Liver (tissue), 9 donors: ENCODE measurements around the gene STN1. TPM values are rescaled to one million over a fixed set of nuclear protein-coding genes. Genes with fewer than 3 reads are reported as not detected.

ENCODE experiments used
- DNase-seq: peaks from one replicate; pipeline ENCODE4 v3.0.0-alpha.2; 2017; ENCODE audit warnings: low spot score
- H3K27ac ChIP-seq, 2 donors: one replicate each; pipeline ENCODE4 v1.7.0; 2013; ENCODE audit warnings: inconsistent platforms in 2 of 2, low read length in 2 of 2, control low read depth in 1 of 2, low read depth in 1 of 2, mild to moderate bottlenecking in 1 of 2
- H3K27me3 ChIP-seq, 4 donors: one replicate each; pipeline versions ENCODE4 v1.6.1 to v1.7.0; 2013; ENCODE audit warnings: low read length in 3 of 4, inconsistent platforms in 1 of 4, mild to moderate bottlenecking in 1 of 4, moderate library complexity in 1 of 4; ENCODE audit not compliant: control insufficient read depth in 4 of 4, insufficient read depth in 4 of 4
- H3K36me3 ChIP-seq, 4 donors: one replicate each; pipeline versions ENCODE4 v1.6.1 to v1.7.0; 2013; ENCODE audit warnings: low read length in 3 of 4, mild to moderate bottlenecking in 3 of 4, low read depth in 1 of 4, moderate library complexity in 1 of 4; ENCODE audit not compliant: control insufficient read depth in 4 of 4, insufficient read depth in 3 of 4
- H3K4me1 ChIP-seq, 4 donors: one replicate each; pipeline versions ENCODE4 v1.6.1 to v1.7.0; 2013; ENCODE audit warnings: low read length in 3 of 4, mild to moderate bottlenecking in 3 of 4, moderate library complexity in 1 of 4; ENCODE audit not compliant: control insufficient read depth in 4 of 4, insufficient read depth in 4 of 4
- H3K4me3 ChIP-seq, 3 donors: one replicate each; pipeline versions ENCODE4 v1.6.1 to v1.7.0; 2013; ENCODE audit warnings: low read length in 3 of 3, control low read depth in 1 of 3, low read depth in 1 of 3, mild to moderate bottlenecking in 1 of 3
- H3K9ac ChIP-seq, 2 donors: one replicate each; pipeline ENCODE4 v1.7.0; 2013; ENCODE audit warnings: low read length in 2 of 2, mild to moderate bottlenecking in 2 of 2, moderate library complexity in 2 of 2, control low read depth in 1 of 2, low read depth in 1 of 2
- H3K9me3 ChIP-seq, 4 donors: one replicate each; pipeline versions ENCODE4 v1.6.1 to v1.7.0; 2013; ENCODE audit warnings: low read length in 3 of 4; ENCODE audit not compliant: control insufficient read depth in 4 of 4
- ATF3 ChIP-seq: IDR thresholded peaks from 2 replicates; pipeline ENCODE4 v1.6.1; 2016; ENCODE audit warnings: antibody characterized with exemption
- CTCF ChIP-seq: fragments of 150-350 bp; IDR thresholded peaks from 2 replicates; pipeline ENCODE4 v1.5.1; 2017; ENCODE audit warnings: improper control_type of control experiment, low read depth, low read length; ENCODE audit not compliant: missing input control
- EGR1 ChIP-seq, 2 donors: IDR thresholded peaks; 2 replicates each; pipeline ENCODE4 v1.6.1; 2016 to 2018; ENCODE audit warnings: antibody characterized with exemption in 2 of 2, low read depth in 2 of 2
- FOXA1 ChIP-seq: IDR thresholded peaks from 2 replicates; pipeline ENCODE4 v1.6.1; 2016; ENCODE audit warnings: antibody characterized with exemption
- FOXA2 ChIP-seq: IDR thresholded peaks from 2 replicates; pipeline ENCODE4 v1.6.1; 2016; ENCODE audit warnings: antibody characterized with exemption
- HNF4A ChIP-seq, 2 donors: conservative IDR thresholded peaks; 2 replicates each; pipeline ENCODE4 v1.6.1; 2016; ENCODE audit warnings: antibody characterized with exemption in 2 of 2, mild to moderate bottlenecking in 2 of 2
- HNF4G ChIP-seq: IDR thresholded peaks from 2 replicates; pipeline ENCODE4 v1.6.1; 2016; ENCODE audit warnings: antibody characterized with exemption
- NR2F2 ChIP-seq: IDR thresholded peaks from 2 replicates; pipeline ENCODE4 v1.6.1; 2016; ENCODE audit warnings: antibody characterized with exemption
- RAD21 ChIP-seq, 2 donors: IDR thresholded peaks; 2 replicates each; pipeline ENCODE4 v1.6.1; 2016; ENCODE audit warnings: antibody characterized with exemption in 2 of 2, mild to moderate bottlenecking in 2 of 2
- REST ChIP-seq: IDR thresholded peaks from 2 replicates; pipeline ENCODE4 v1.6.1; 2016; ENCODE audit warnings: antibody characterized with exemption, mild to moderate bottlenecking
- RXRA ChIP-seq, 2 donors: IDR thresholded peaks; 2 replicates each; pipeline ENCODE4 v1.6.1; 2017 to 2018; ENCODE audit warnings: antibody characterized with exemption in 2 of 2, mild to moderate bottlenecking in 1 of 2
- SP1 ChIP-seq: IDR thresholded peaks from 2 replicates; pipeline ENCODE4 v1.6.1; 2018; ENCODE audit warnings: antibody characterized with exemption, mild to moderate bottlenecking
- TAF1 ChIP-seq: conservative IDR thresholded peaks from 2 replicates; pipeline ENCODE4 v1.6.1; 2016; ENCODE audit warnings: antibody characterized with exemption, mild to moderate bottlenecking
- YY1 ChIP-seq: IDR thresholded peaks from 2 replicates; pipeline ENCODE4 v1.6.1; 2016; ENCODE audit warnings: antibody characterized with exemption, mild to moderate bottlenecking
- ZBTB33 ChIP-seq: IDR thresholded peaks from 2 replicates; pipeline ENCODE4 v1.6.1; 2016; ENCODE audit warnings: antibody characterized with exemption
- WGBS: extraction: QIAGEN DNeasy Blood & Tissue Kit; methylation state at CpG from one replicate; pipeline ENCODE4 v1.1.7; 2013; 5-methylcytosine and 5-hydroxymethylcytosine counted together
- polyA plus RNA-seq, 2 donors: library from polyadenylated mRNA; stranded (reverse) in 1 of 2; unstranded in 1 of 2; fragments of 200-250 nt in 1 of 2; fragments of >200 nt in 1 of 2; fragmentation: Nextera tagmentation in 1 of 2; extraction: Ambion mirVana in 1 of 2; gene quantifications; one replicate each; pipeline versions ENCODE4 v1.2.1 to v1.2.3, GENCODE V29; 2013 to 2015
- total RNA-seq, 2 donors: library from RNA; depleted of rRNA; stranded (reverse); fragments of >200 nt; gene quantifications; one replicate each; pipeline ENCODE4 v1.2.3, GENCODE V29; 2014
- donor health status: healthy.
- donor health status: healthy.
- donor health status: healthy.
- donor health status: healthy.
- donor health status: healthy.

Gene STN1
- total and polyA plus RNA-seq, 4 donors: 6.9 to 12.9 (median 8.0) TPM

GRCh38 chr10:103960103-103960502 lies 42.1 kb upstream of the STN1 start:
- H3K4me3 ChIP-seq: no peak overlapping the region
- WGBS: 81% methylated on average over 3 of the region's 3 CpGs
- H3K9ac ChIP-seq: no peak overlapping the region
- H3K36me3 ChIP-seq: no peaks in the 10 kb centered on the region
- DNase-seq: no peak
- H3K4me1 ChIP-seq: no peaks in the 10 kb centered on the region
- H3K27ac ChIP-seq: no peak overlapping the region
- no peaks in the 10 kb centered on the region for H3K27me3 ChIP-seq
- no peaks in the 10 kb centered on the region for H3K9me3 ChIP-seq
- no peak for TF ChIP-seq TAF1

- Histone ChIP-seq H3K27me3 (no peaks in the 10 kb centered on the region), H3K9ac (no peak overlapping the region), H3K4me1 (no peaks in the 10 kb centered on the region), H3K4me3 (no peak overlapping the region), H3K9me3 (no peaks in the 10 kb centered on the region), H3K36me3 (no peaks in the 10 kb centered on the region), H3K27ac (no peak overlapping the region)
- TF ChIP-seq EGR1 (IDR thresholded peaks at IDR 0.05; ENCODE audit: low read depth in 2 of 2): no peak
- no peak for TF ChIP-seq HNF4A (conservative IDR thresholded peaks at IDR 0.05)
- TF ChIP-seq REST: no peak
- no peak for TF ChIP-seq FOXA1
- no peak for TF ChIP-seq FOXA2
- TF ChIP-seq CTCF: no peak
- TF ChIP-seq SP1: no peak
- no peak for TF ChIP-seq YY1
- no peak for TF ChIP-seq RAD21 (IDR thresholded peaks at IDR 0.05)
- TF ChIP-seq ZBTB33: no peak
- no peak for TF ChIP-seq HNF4G
- no peak for TF ChIP-seq NR2F2
- no peak for TF ChIP-seq ATF3
- no peak for TF ChIP-seq RXRA (IDR thresholded peaks at IDR 0.05)
- WGBS: 96% methylated on average over 2 of the region's 2 CpGs
- no peak for DNase-seq
These were observed 41.0 kb upstream of the STN1 start for GRCh38 chr10:103958996-103959395.
